ENCODE results near the gene PCBP2. TPM values are rescaled to one million over a fixed set of nuclear protein-coding genes. Genes with fewer than 3 reads are reported as not detected.
A peak's percentile ranks its signal among the peaks of the same experiment; 100 is the strongest.

PCBP2 gene
- total RNA-seq, 2 donors from 2014 or later = 322 to 534 TPM

- peaks cover 14% of the 10 kb centered on the region for H3K4me1 ChIP-seq (replicated peaks)
- TF ChIP-seq POLR2AphosphoS5 (IDR thresholded peaks at IDR 0.05) (no peak), CTCF (IDR thresholded peaks at IDR 0.05) (no peak), POLR2A (IDR thresholded peaks at IDR 0.05) (no peak)
- no peak for DNase-seq (ENCODE audit: low spot score)
- peaks cover 7 to 12% of the 10 kb centered on the region in 2 donors for H3K36me3 ChIP-seq
- H3K4me3 ChIP-seq = no peak overlapping the region
- no peaks in the 10 kb centered on the region for H3K9me3 ChIP-seq
- peak overlapping the region in 1 of 2 donors; percentile 0 for H3K27ac ChIP-seq
- WGBS = 64% methylated on average over 13 of the region's 13 CpGs
- no peaks in the 10 kb centered on the region for H3K27me3 ChIP-seq (replicated peaks; ENCODE audit: insufficient read depth)
- intact Hi-C loops (cut with DNase I) = no loop called here
These were observed 22.9 kb downstream of the PCBP2 start for GRCh38 chr12:53474819-53475218.

- 57% methylated on average over 2 of the region's 2 CpGs for WGBS
- Histone ChIP-seq H3K27me3 (replicated peaks; ENCODE audit: insufficient read depth) (no peaks in the 10 kb centered on the region), H3K4me1 (replicated peaks) (peaks cover 14% of the 10 kb centered on the region), H3K4me3 (no peak overlapping the region), H3K27ac (no peak overlapping the region), H3K9me3 (no peaks in the 10 kb centered on the region), H3K36me3 (peaks cover 8 to 10% of the 10 kb centered on the region in 2 donors)
- no peak for DNase-seq (ENCODE audit: low spot score)
- TF ChIP-seq POLR2AphosphoS5 (IDR thresholded peaks at IDR 0.05) (no peak), CTCF (IDR thresholded peaks at IDR 0.05) (peak in 1 of 4 experiments; percentile 12)
- intact Hi-C loops (cut with DNase I) = no loop called here
These were observed 24.9 kb downstream of the PCBP2 start for GRCh38 chr12:53476769-53477209.

GRCh38 chr12:53478865-53479264 is 27.0 kb downstream of the PCBP2 start:
- Histone ChIP-seq H3K9me3 (no peaks in the 10 kb centered on the region), H3K36me3 (peaks cover 8 to 9% of the 10 kb centered on the region in 2 donors), H3K4me3 (no peak overlapping the region), H3K4me1 (replicated peaks) (peaks cover 9% of the 10 kb centered on the region), H3K27ac (no peak overlapping the region), H3K27me3 (replicated peaks; ENCODE audit: insufficient read depth) (no peaks in the 10 kb centered on the region)
- WGBS = 40% methylated on average over 1 of the region's 1 CpG
- no peak for TF ChIP-seq POLR2AphosphoS5 (IDR thresholded peaks at IDR 0.05)
- TF ChIP-seq POLR2A (IDR thresholded peaks at IDR 0.05) = no peak
- no peak for TF ChIP-seq CTCF (IDR thresholded peaks at IDR 0.05)
- intact Hi-C loops (cut with DNase I) = no loop called here
- no peak for DNase-seq (ENCODE audit: low spot score)

- peaks cover 8 to 9% of the 10 kb centered on the region in 2 donors for H3K36me3 ChIP-seq
- 70% methylated on average over 5 of the region's 5 CpGs for WGBS
- DNase-seq (ENCODE audit: low spot score) = no peak
- no peaks in the 10 kb centered on the region for H3K9me3 ChIP-seq
- TF ChIP-seq POLR2AphosphoS5 (IDR thresholded peaks at IDR 0.05) = no peak
- no peak for TF ChIP-seq POLR2A (IDR thresholded peaks at IDR 0.05)
- no peak for TF ChIP-seq CTCF (IDR thresholded peaks at IDR 0.05)
- H3K4me1 ChIP-seq (replicated peaks) = peaks cover 5% of the 10 kb centered on the region
- no peaks in the 10 kb centered on the region for H3K27me3 ChIP-seq (replicated peaks; ENCODE audit: insufficient read depth)
- H3K27ac ChIP-seq = no peak overlapping the region
- no peak overlapping the region for H3K4me3 ChIP-seq
- intact Hi-C loops (cut with DNase I) = no loop called here
These were observed 27.4 kb downstream of the PCBP2 start for GRCh38 chr12:53479331-53479730.

All from prostate gland (tissue), 2 donors.